ENCODE measurements around the gene CFAP97D1.

Gene CFAP97D1

DNA sequence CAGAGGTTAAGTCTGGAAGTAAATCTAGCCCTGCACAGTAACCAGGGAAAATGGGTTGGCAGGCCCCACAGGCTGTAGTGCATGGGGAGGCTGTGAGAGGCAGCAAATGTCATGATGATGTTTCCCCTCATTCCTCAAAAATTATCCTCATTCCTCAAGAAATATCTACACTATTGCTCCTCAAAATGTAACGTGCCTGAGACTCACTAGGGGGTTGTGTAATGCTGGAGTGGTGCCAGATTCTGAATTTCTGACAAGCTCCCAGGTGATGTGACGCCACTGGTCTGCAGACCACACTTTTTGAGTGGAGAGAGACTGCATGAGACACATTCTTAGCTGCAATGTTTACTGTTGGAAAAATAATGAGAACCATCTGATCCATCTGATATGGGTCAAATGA, 53.9 kb downstream of the CFAP97D1 start:
- TF ChIP-seq, protein P1, sequence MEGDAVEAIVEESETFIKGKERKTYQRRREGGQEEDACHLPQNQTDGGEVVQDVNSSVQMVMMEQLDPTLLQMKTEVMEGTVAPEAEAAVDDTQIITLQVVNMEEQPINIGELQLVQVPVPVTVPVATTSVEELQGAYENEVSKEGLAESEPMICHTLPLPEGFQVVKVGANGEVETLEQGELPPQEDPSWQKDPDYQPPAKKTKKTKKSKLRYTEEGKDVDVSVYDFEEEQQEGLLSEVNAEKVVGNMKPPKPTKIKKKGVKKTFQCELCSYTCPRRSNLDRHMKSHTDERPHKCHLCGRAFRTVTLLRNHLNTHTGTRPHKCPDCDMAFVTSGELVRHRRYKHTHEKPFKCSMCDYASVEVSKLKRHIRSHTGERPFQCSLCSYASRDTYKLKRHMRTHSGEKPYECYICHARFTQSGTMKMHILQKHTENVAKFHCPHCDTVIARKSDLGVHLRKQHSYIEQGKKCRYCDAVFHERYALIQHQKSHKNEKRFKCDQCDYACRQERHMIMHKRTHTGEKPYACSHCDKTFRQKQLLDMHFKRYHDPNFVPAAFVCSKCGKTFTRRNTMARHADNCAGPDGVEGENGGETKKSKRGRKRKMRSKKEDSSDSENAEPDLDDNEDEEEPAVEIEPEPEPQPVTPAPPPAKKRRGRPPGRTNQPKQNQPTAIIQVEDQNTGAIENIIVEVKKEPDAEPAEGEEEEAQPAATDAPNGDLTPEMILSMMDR (IDR thresholded peaks at IDR 0.05; ENCODE audit: insufficient read depth, low read depth, low read length, missing control alignments) = no peak
- DNase-seq (ENCODE audit: low read depth) = no peak
- H3K4me3 ChIP-seq (ENCODE audit: low read depth, low read length) = no peak overlapping the region
